HG03460 (cell line): ENCODE measurements around the gene CST9.
"Not testable (repeated sequence)": the region's sequence is repeated elsewhere in the genome, so short reads cannot be mapped to it uniquely, and the experiment has no call there.

Experiments used
- ATAC-seq: cut with Tn5 transposase; IDR thresholded peaks from one replicate; pipeline ENCODE4 v1.9.1; 2021; ENCODE audit not compliant: unreplicated experiment

The CST9 gene

GRCh38 chr20:23588434-23589403 lies 17.0 kb downstream of the CST9 start:
- no peak for ATAC-seq

- ATAC-seq = no peak
Observed at GRCh38 chr20:23587631-23588030, 18.1 kb downstream of the CST9 start.

GRCh38 chr20:23586735-23587525 lies 18.8 kb downstream of the CST9 start:
- no peak for ATAC-seq

GRCh38 chr20:23585808-23586734 lies 19.6 kb downstream of the CST9 start:
- no peak for ATAC-seq

- ATAC-seq = no peak
Observed at GRCh38 chr20:23585449-23585807, 20.3 kb downstream of the CST9 start.

GRCh38 chr20:23584434-23585199 lies 21.1 kb downstream of the CST9 start:
- no peak for ATAC-seq

GRCh38 chr20:23583526-23583925 lies 22.2 kb downstream of the CST9 start:
- ATAC-seq = no peak

- ATAC-seq = no peak
Observed at GRCh38 chr20:23582293-23582692, 23.4 kb downstream of the CST9 start.

- not testable (repeated sequence) for ATAC-seq
Observed at GRCh38 chr20:23581833-23582232, 23.9 kb downstream of the CST9 start.

GRCh38 chr20:23574977-23575376 lies 30.7 kb downstream of the CST9 start:
- ATAC-seq = no peak

GRCh38 chr20:23570178-23570760 lies 35.4 kb downstream of the CST9 start:
- ATAC-seq = no peak

GRCh38 chr20:23569570-23569969 lies 36.1 kb downstream of the CST9 start:
- ATAC-seq = no peak

- ATAC-seq = no peak
Observed at GRCh38 chr20:23568971-23569330, 36.8 kb downstream of the CST9 start.

GRCh38 chr20:23568320-23568970 lies 37.3 kb downstream of the CST9 start, which contains the start of gene CST9L:
CST9L (minus strand) TSS chr20:23568484; CDS start chr20:23568450, 34 bp downstream.
- ATAC-seq = no peak

- ATAC-seq = no peak
Observed at GRCh38 chr20:23566199-23566932, 39.4 kb downstream of the CST9 start.

- no peak for ATAC-seq
Observed at GRCh38 chr20:23565503-23566045, 40.1 kb downstream of the CST9 start.

- no peak for ATAC-seq
Observed at GRCh38 chr20:23564927-23565326, 40.8 kb downstream of the CST9 start.

- no peak for ATAC-seq
Observed at GRCh38 chr20:23562721-23563342, 42.9 kb downstream of the CST9 start.
